Effector memory CD4-positive, alpha-beta T cell (primary cell): ENCODE measurements around the gene MTMR2.
"Not testable (repeated sequence)": the region's sequence is repeated elsewhere in the genome, so short reads cannot be mapped to it uniquely, and the experiment has no call there.

Experiments
- DNase-seq, 3 donors: peaks; one replicate each; pipeline ENCODE4 v3.0.0-alpha.2; 2020
- H3K27ac ChIP-seq: 2 replicates; pipeline ENCODE4 v1.7.0; 2013; ENCODE audit warnings: mild to moderate bottlenecking, low read length, moderate library complexity; ENCODE audit not compliant: insufficient read depth, poor library complexity, severe bottlenecking
- H3K27me3 ChIP-seq: replicated peaks from 2 replicates; pipeline ENCODE4 v1.7.0; 2013; ENCODE audit warnings: mild to moderate bottlenecking, low read length; ENCODE audit not compliant: insufficient read depth, control insufficient read depth, poor library complexity, severe bottlenecking
- H3K36me3 ChIP-seq: 2 replicates; pipeline ENCODE4 v1.7.0; 2013; ENCODE audit warnings: mild to moderate bottlenecking, low read length, moderate library complexity; ENCODE audit not compliant: control insufficient read depth, insufficient read depth
- H3K4me1 ChIP-seq: 2 replicates; pipeline ENCODE4 v1.7.0; 2013; ENCODE audit warnings: low read length, mild to moderate bottlenecking; ENCODE audit not compliant: control insufficient read depth, insufficient read depth, poor library complexity, severe bottlenecking
- H3K4me3 ChIP-seq: 2 replicates; pipeline ENCODE4 v1.7.0; 2013; ENCODE audit warnings: low read length, low read depth, mild to moderate bottlenecking; ENCODE audit not compliant: insufficient read depth, poor library complexity, severe bottlenecking
- H3K9me3 ChIP-seq: 2 replicates; pipeline ENCODE4 v1.7.0; 2013; ENCODE audit warnings: mild to moderate bottlenecking, low read length, moderate library complexity; ENCODE audit not compliant: control insufficient read depth

MTMR2 gene

GRCh38 chr11:95833378-95833777 lies 90.5 kb downstream of the MTMR2 start:
- Histone ChIP-seq H3K9me3 (no peaks in the 10 kb centered on the region), H3K36me3 (peaks cover 27% of the 10 kb centered on the region), H3K27ac (no peak overlapping the region), H3K27me3 (no peaks in the 10 kb centered on the region), H3K4me3 (no peak overlapping the region), H3K4me1 (no peaks in the 10 kb centered on the region)
- DNase-seq, result no peak

- Histone ChIP-seq H3K9me3 (no peaks in the 10 kb centered on the region), H3K4me3 (no peak overlapping the region), H3K4me1 (no peaks in the 10 kb centered on the region), H3K27ac (no peak overlapping the region), H3K27me3 (no peaks in the 10 kb centered on the region), H3K36me3 (peaks cover 24% of the 10 kb centered on the region)
- no peak for DNase-seq
These were observed 91.1 kb downstream of the MTMR2 start for GRCh38 chr11:95832763-95833162.

- H3K27me3 ChIP-seq, result no peaks in the 10 kb centered on the region
- H3K9me3 ChIP-seq, result no peaks in the 10 kb centered on the region
- no peak overlapping the region for H3K4me3 ChIP-seq
- H3K36me3 ChIP-seq, result peaks cover 30% of the 10 kb centered on the region
- no peaks in the 10 kb centered on the region for H3K4me1 ChIP-seq
- no peak for DNase-seq
- H3K27ac ChIP-seq, result no peak overlapping the region
These were observed 92.6 kb downstream of the MTMR2 start for GRCh38 chr11:95831198-95831883.

- H3K4me3 ChIP-seq, result no peak overlapping the region
- no peak overlapping the region for H3K27ac ChIP-seq
- no peak for DNase-seq
- H3K36me3 ChIP-seq, result peaks cover 25% of the 10 kb centered on the region
- no peaks in the 10 kb centered on the region for H3K27me3 ChIP-seq
- H3K9me3 ChIP-seq, result no peaks in the 10 kb centered on the region
- H3K4me1 ChIP-seq, result no peaks in the 10 kb centered on the region
These were observed 94.2 kb downstream of the MTMR2 start for GRCh38 chr11:95829580-95830259.

- no peaks in the 10 kb centered on the region for H3K27me3 ChIP-seq
- peaks cover 17% of the 10 kb centered on the region for H3K36me3 ChIP-seq
- H3K4me1 ChIP-seq, result no peaks in the 10 kb centered on the region
- no peak overlapping the region for H3K4me3 ChIP-seq
- H3K27ac ChIP-seq, result no peak overlapping the region
- no peaks in the 10 kb centered on the region for H3K9me3 ChIP-seq
- DNase-seq, result no peak
These were observed 96.2 kb downstream of the MTMR2 start for GRCh38 chr11:95827696-95828095.

- no peak for DNase-seq
- no peaks in the 10 kb centered on the region for H3K9me3 ChIP-seq
- no peak overlapping the region for H3K27ac ChIP-seq
- H3K4me3 ChIP-seq, result no peak overlapping the region
- no peaks in the 10 kb centered on the region for H3K27me3 ChIP-seq
- no peaks in the 10 kb centered on the region for H3K4me1 ChIP-seq
- peaks cover 14% of the 10 kb centered on the region for H3K36me3 ChIP-seq
These were observed 102.3 kb downstream of the MTMR2 start for GRCh38 chr11:95821640-95822039.

- Histone ChIP-seq H3K27me3 (no peaks in the 10 kb centered on the region), H3K4me3 (no peak overlapping the region), H3K27ac (no peak overlapping the region), H3K36me3 (peaks cover 21% of the 10 kb centered on the region), H3K4me1 (no peaks in the 10 kb centered on the region), H3K9me3 (no peaks in the 10 kb centered on the region)
- DNase-seq, result no peak
These were observed 107.9 kb downstream of the MTMR2 start for GRCh38 chr11:95816037-95816436.

GRCh38 chr11:95811052-95811451 lies 112.9 kb downstream of the MTMR2 start:
- not testable (repeated sequence) for H3K9me3 ChIP-seq, H3K4me3 ChIP-seq, DNase-seq, H3K27ac ChIP-seq, H3K27me3 ChIP-seq, H3K4me1 ChIP-seq, H3K36me3 ChIP-seq

- not testable (repeated sequence) for DNase-seq, H3K27me3 ChIP-seq, H3K27ac ChIP-seq, H3K36me3 ChIP-seq, H3K4me3 ChIP-seq, H3K9me3 ChIP-seq, H3K4me1 ChIP-seq
These were observed 117.4 kb downstream of the MTMR2 start for GRCh38 chr11:95806464-95806863.

- Histone ChIP-seq H3K36me3 (peaks cover 10% of the 10 kb centered on the region), H3K27ac (no peak overlapping the region), H3K9me3 (no peaks in the 10 kb centered on the region), H3K4me1 (peaks cover 2% of the 10 kb centered on the region), H3K4me3 (no peak overlapping the region), H3K27me3 (no peaks in the 10 kb centered on the region)
- DNase-seq, result no peak
These were observed 118.0 kb downstream of the MTMR2 start for GRCh38 chr11:95805869-95806268.
